KG1 (cell line): ENCODE data around the gene ABHD10.

ENCODE experiments used
- DNase-seq: peaks from one replicate; lab custom pipeline; 2025; lab: John Stamatoyannopoulos, UW

The ABHD10 gene

GRCh38 chr3:112000966-112001365 lies 22.1 kb downstream of the ABHD10 start:
- DNase-seq: no peak

GRCh38 chr3:112001526-112001925 lies 22.7 kb downstream of the ABHD10 start:
- DNase-seq: no peak

- no peak for DNase-seq
Observed at GRCh38 chr3:112002096-112002971, 23.5 kb downstream of the ABHD10 start.

GRCh38 chr3:112003321-112004080 lies 24.7 kb downstream of the ABHD10 start:
- DNase-seq: no peak

- DNase-seq: no peak
Observed at GRCh38 chr3:112004187-112004586, 25.4 kb downstream of the ABHD10 start.

GRCh38 chr3:112004669-112005068 lies 25.8 kb downstream of the ABHD10 start:
- DNase-seq: no peak

- DNase-seq: no peak
Observed at GRCh38 chr3:112005091-112005672, 26.4 kb downstream of the ABHD10 start.

- DNase-seq: no peak
Observed at GRCh38 chr3:112007633-112008032, 28.8 kb downstream of the ABHD10 start.

- DNase-seq: no peak
Observed at GRCh38 chr3:112009670-112010069, 30.8 kb downstream of the ABHD10 start.

GRCh38 chr3:112010636-112011035 lies 31.8 kb downstream of the ABHD10 start:
- DNase-seq: no peak

GRCh38 chr3:112011376-112011940 lies 32.6 kb downstream of the ABHD10 start:
- DNase-seq: no peak

GRCh38 chr3:112012205-112012992 lies 33.6 kb downstream of the ABHD10 start:
- DNase-seq: no peak

- no peak for DNase-seq
Observed at GRCh38 chr3:112013058-112013783, 34.4 kb downstream of the ABHD10 start.

GRCh38 chr3:112013784-112014143 lies 34.9 kb downstream of the ABHD10 start:
- DNase-seq: no peak

GRCh38 chr3:112017091-112017490 lies 38.3 kb downstream of the ABHD10 start:
- DNase-seq: no peak

- DNase-seq: no peak
Observed at GRCh38 chr3:112018712-112019111, 39.9 kb downstream of the ABHD10 start.

- no peak for DNase-seq
Observed at GRCh38 chr3:112019716-112020115, 40.9 kb downstream of the ABHD10 start.

GRCh38 chr3:112020674-112021085 lies 41.9 kb downstream of the ABHD10 start:
- DNase-seq: no peak

GRCh38 chr3:112027142-112027541 lies 48.3 kb downstream of the ABHD10 start:
- DNase-seq: no peak

GRCh38 chr3:112027826-112028225 lies 49.0 kb downstream of the ABHD10 start:
- DNase-seq: no peak

- DNase-seq: no peak
Observed at GRCh38 chr3:112030901-112031300, 52.1 kb downstream of the ABHD10 start.
